GM12878 (cell line): ENCODE results near the gene DNMT3A. TPM values are rescaled to one million over a fixed set of nuclear protein-coding genes. Genes with fewer than 3 reads are reported as not detected.

ENCODE experiments used
- ATAC-seq: fragments of 200-7000 bp; cut with Tn5 transposase; 3 replicates; pipeline ENCODE4 v1.9.1; 2020; ENCODE audit warnings: mild to moderate bottlenecking, moderate library complexity
- BruUV-seq: library from RNA; stranded (reverse); fragments of 400-500 nt; replicated peaks from 2 replicates; lab custom pipeline; 2021; lab: Mats Ljungman, UMichigan
- CTCF ChIA-PET: fragments of 300-600 bp; sonication (Branson Sonifier 250); formaldehyde crosslinking; extraction: SDS; loops from one replicate; lab custom pipeline; 2021; ENCODE audit warnings: inconsistent platforms; lab: Yijun Ruan, JAX
- POLR2A ChIA-PET: fragments of 350-600 bp; formaldehyde crosslinking; extraction: SDS; loops from one replicate; lab custom pipeline; 2021; ENCODE audit warnings: inconsistent platforms; lab: Charles Lee
- RAD21 ChIA-PET: fragments of 300-600 bp; sonication (Branson Sonifier 250); formaldehyde crosslinking; loops from one replicate; lab custom pipeline; 2023; ENCODE audit warnings: antibody characterized with exemption; ENCODE audit not compliant: unreplicated experiment; lab: Charles Lee
- SMC1A ChIA-PET: fragments of 300-600 bp; sonication (Branson Sonifier 250); formaldehyde crosslinking; loops from one replicate; lab custom pipeline; 2023; ENCODE audit not compliant: unreplicated experiment, uncharacterized antibody; lab: Charles Lee
- DNase-seq: peaks from one replicate; pipeline ENCODE4 v3.0.0-alpha.2; 2011; ENCODE audit warnings: low read depth, low spot score
- FAIRE-seq: peaks from 3 replicates; lab custom pipeline; 2011; peaks lifted over from hg19 to GRCh38; lab: Jason Lieb, UNC
- H2AFZ ChIP-seq: 2 replicates; pipeline ENCODE4 v1.6.0; 2011; ENCODE audit warnings: low read depth, low read length, control low read depth; ENCODE audit not compliant: control insufficient read depth
- H3K27ac ChIP-seq: 2 replicates; pipeline ENCODE4 v1.5.1; 2011; ENCODE audit warnings: control low read depth; ENCODE audit not compliant: control insufficient read depth, insufficient read depth
- H3K27me3 ChIP-seq, 2 experiments: replicated peaks in 1 of 2; 2 replicates each; pipeline versions ENCODE4 v1.6.0 to v1.6.1; 2011; ENCODE audit warnings: low read length in 1 of 2; ENCODE audit not compliant: control insufficient read depth in 2 of 2, insufficient read depth in 2 of 2
- H3K36me3 ChIP-seq, 2 experiments: 2 replicates each; pipeline ENCODE4 v1.5.1; 2011; ENCODE audit warnings: low read length in 1 of 2; ENCODE audit not compliant: control insufficient read depth in 2 of 2, insufficient read depth in 2 of 2
- H3K4me1 ChIP-seq: 2 replicates; pipeline ENCODE4 v1.6.1; 2011; ENCODE audit warnings: mild to moderate bottlenecking, low read length, moderate library complexity, mixed read lengths; ENCODE audit not compliant: control insufficient read depth, insufficient read depth
- H3K4me2 ChIP-seq: 2 replicates; pipeline ENCODE4 v1.6.0; 2011; ENCODE audit warnings: control low read depth; ENCODE audit not compliant: control insufficient read depth, insufficient read depth
- H3K4me3 ChIP-seq: fragments of 200-600 bp; sonication (generic); 2 replicates; pipeline ENCODE4 v1.5.1; 2016
- H3K79me2 ChIP-seq: 2 replicates; pipeline ENCODE4 v1.6.0; 2011; ENCODE audit warnings: low read length; ENCODE audit not compliant: control insufficient read depth, insufficient read depth
- H3K9ac ChIP-seq: 2 replicates; pipeline ENCODE4 v1.8.0; 2011; ENCODE audit warnings: low read length, control low read depth, mixed read lengths; ENCODE audit not compliant: control insufficient read depth, insufficient read depth
- H3K9me3 ChIP-seq: replicated peaks from 3 replicates; pipeline ENCODE4 v1.5.1; 2011; ENCODE audit warnings: mild to moderate bottlenecking, low read length; ENCODE audit not compliant: control insufficient read depth, insufficient read depth
- H4K20me1 ChIP-seq: 2 replicates; pipeline ENCODE4 v1.6.0; 2011; ENCODE audit not compliant: control insufficient read depth, insufficient read depth
- CBFB ChIP-seq: IDR thresholded peaks from 2 replicates; pipeline ENCODE4 v1.6.1; 2016; ENCODE audit warnings: antibody characterized with exemption, low read depth
- ETV6 ChIP-seq, 2 experiments: fragments of 450-650 bp in 1 of 2; IDR thresholded peaks in 1 of 2; conservative IDR thresholded peaks in 1 of 2; 2 replicates each; pipeline ENCODE4 v1.6.1; 2014; ENCODE audit warnings: antibody characterized with exemption in 1 of 2, borderline replicate concordance in 1 of 2, low read depth in 1 of 2, mild to moderate bottlenecking in 1 of 2, moderate library complexity in 1 of 2
- WGBS: methylation state at CpG from one replicate; pipeline ENCODE4 v1.1.6; 2016; ENCODE audit warnings: low lambda C conversion rate; ENCODE audit not compliant: insufficient replicate concordance, insufficient coverage; ENCODE audit errors: missing lambda C conversion rate; 5-methylcytosine and 5-hydroxymethylcytosine counted together
- in situ Hi-C: fragments of 300-500 bp; cut with MboI; formaldehyde crosslinking; loops from 9 replicates; pipeline ENCODE4 v1.14.3; 2018; ENCODE audit warnings: mixed read lengths
- intact Hi-C: fragments of 100-400 bp; cut with micrococcal nuclease; formaldehyde crosslinking; loops from one replicate; pipeline ENCODE4 v1.14.2; 2022; ENCODE audit not compliant: unreplicated experiment
- polyA plus RNA-seq, 11 experiments: library from polyadenylated mRNA; depleted of rRNA in 4 of 11; unstranded in 6 of 11; stranded (reverse) in 5 of 11; fragments of >200 nt; fragmentation: Nextera tagmentation in 4 of 11; fragmentation: Illumina TruSeq in 1 of 11; extraction: Ambion mirVana in 4 of 11; extraction: Trizol in 1 of 11; gene quantifications; 1 replicate in 1 of 11; 2 replicates in 10 of 11; pipeline versions ENCODE4 v1.2.1 to v1.2.3, GENCODE V29; 2011 to 2016; ENCODE audit warnings: inconsistent platforms in 2 of 11, missing spikeins in 2 of 11, low read depth in 1 of 11
- total RNA-seq, 4 experiments: library from RNA; depleted of rRNA in 3 of 4; stranded (reverse); fragments of >200 nt in 3 of 4; fragmentation: Illumina TruSeq in 1 of 4; extraction: Trizol in 1 of 4; gene quantifications; 2 replicates each; pipeline versions ENCODE4 v1.2.1 to v1.2.3, GENCODE V29; 2013 to 2021
- TF ChIP-seq, protein P1 (sequence below): IDR thresholded peaks from 2 replicates; pipeline ENCODE4 v1.6.1; 2012; ENCODE audit warnings: improper control_type of control experiment, low read depth, low read length; ENCODE audit not compliant: insufficient replicate concordance

The DNMT3A gene
- total and polyA plus RNA-seq, 10 of the 15 experiments (the other 5 are each of a cell fraction or from before 2014, with no cell fraction given), result 7.4 to 51.6 (median 17.4) TPM

GRCh38 chr2:25305775-25306174 is 36.0 kb downstream of the DNMT3A start:
- no peaks in the 10 kb centered on the region for H3K27me3 ChIP-seq
- in situ Hi-C loops, result no loop called here
- ChIA-PET POLR2A (no interaction called here), CTCF (interaction anchor here (1.0 to 5.8 kb wide), 4 partner anchors 9 to 261 kb away, joined by 3 to 59 read pairs (median 6); no protein-coding TSS in a partner anchor)
- no peak overlapping the region for H3K4me2 ChIP-seq
- 99% methylated on average over 10 of the region's 10 CpGs for WGBS
- no peak for ATAC-seq
- H3K36me3 ChIP-seq, result peaks cover 9 to 17% of the 10 kb centered on the region in 2 experiments; a peak in 3 of 4 replicates
- BruUV-seq, result no TSS peak
- H3K9ac ChIP-seq, result no peak overlapping the region
- H3K4me3 ChIP-seq, result no peak overlapping the region
- no peaks in the 10 kb centered on the region for H3K79me2 ChIP-seq
- H4K20me1 ChIP-seq, result no peaks in the 10 kb centered on the region
- H3K9me3 ChIP-seq, result no peaks in the 10 kb centered on the region
- FAIRE-seq, result no peak
- intact Hi-C loops, result no loop called here
- H3K27ac ChIP-seq, result no peak overlapping the region
- no peak overlapping the region for H2AFZ ChIP-seq
- DNase-seq, result no peak
- TF ChIP-seq CBFB (no peak), ETV6 (conservative IDR thresholded peaks at IDR 0.05 in 1 of 2, IDR thresholded peaks at IDR 0.05 in 1 of 2; ENCODE audit: borderline replicate concordance in 1 of 2, low read depth in 1 of 2) (no peak)
- TF ChIP-seq, protein P1, sequence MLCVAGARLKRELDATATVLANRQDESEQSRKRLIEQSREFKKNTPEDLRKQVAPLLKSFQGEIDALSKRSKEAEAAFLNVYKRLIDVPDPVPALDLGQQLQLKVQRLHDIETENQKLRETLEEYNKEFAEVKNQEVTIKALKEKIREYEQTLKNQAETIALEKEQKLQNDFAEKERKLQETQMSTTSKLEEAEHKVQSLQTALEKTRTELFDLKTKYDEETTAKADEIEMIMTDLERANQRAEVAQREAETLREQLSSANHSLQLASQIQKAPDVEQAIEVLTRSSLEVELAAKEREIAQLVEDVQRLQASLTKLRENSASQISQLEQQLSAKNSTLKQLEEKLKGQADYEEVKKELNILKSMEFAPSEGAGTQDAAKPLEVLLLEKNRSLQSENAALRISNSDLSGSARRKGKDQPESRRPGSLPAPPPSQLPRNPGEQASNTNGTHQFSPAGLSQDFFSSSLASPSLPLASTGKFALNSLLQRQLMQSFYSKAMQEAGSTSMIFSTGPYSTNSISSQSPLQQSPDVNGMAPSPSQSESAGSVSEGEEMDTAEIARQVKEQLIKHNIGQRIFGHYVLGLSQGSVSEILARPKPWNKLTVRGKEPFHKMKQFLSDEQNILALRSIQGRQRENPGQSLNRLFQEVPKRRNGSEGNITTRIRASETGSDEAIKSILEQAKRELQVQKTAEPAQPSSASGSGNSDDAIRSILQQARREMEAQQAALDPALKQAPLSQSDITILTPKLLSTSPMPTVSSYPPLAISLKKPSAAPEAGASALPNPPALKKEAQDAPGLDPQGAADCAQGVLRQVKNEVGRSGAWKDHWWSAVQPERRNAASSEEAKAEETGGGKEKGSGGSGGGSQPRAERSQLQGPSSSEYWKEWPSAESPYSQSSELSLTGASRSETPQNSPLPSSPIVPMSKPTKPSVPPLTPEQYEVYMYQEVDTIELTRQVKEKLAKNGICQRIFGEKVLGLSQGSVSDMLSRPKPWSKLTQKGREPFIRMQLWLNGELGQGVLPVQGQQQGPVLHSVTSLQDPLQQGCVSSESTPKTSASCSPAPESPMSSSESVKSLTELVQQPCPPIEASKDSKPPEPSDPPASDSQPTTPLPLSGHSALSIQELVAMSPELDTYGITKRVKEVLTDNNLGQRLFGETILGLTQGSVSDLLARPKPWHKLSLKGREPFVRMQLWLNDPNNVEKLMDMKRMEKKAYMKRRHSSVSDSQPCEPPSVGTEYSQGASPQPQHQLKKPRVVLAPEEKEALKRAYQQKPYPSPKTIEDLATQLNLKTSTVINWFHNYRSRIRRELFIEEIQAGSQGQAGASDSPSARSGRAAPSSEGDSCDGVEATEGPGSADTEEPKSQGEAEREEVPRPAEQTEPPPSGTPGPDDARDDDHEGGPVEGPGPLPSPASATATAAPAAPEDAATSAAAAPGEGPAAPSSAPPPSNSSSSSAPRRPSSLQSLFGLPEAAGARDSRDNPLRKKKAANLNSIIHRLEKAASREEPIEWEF, result no peak
- TF ChIP-seq, all 136 proteins: peak for 0
- RAD21 ChIA-PET, result interaction anchor here (0.6 to 1.5 kb wide), 2 partner anchors 29 to 1043 kb away, joined by 3 to 4 read pairs; no protein-coding TSS in a partner anchor
- peaks cover 33% of the 10 kb centered on the region for H3K4me1 ChIP-seq
- SMC1A ChIA-PET, result no interaction called here
